Upper lobe of right lung (tissue), 1 donor: Measurements from ENCODE around the gene LRMDA. TPM values are rescaled to one million over a fixed set of nuclear protein-coding genes. Genes with fewer than 3 reads are reported as not detected.

ENCODE experiments used
- ATAC-seq: fragments of 200-7000 bp; cut with Tn5 transposase; one replicate; pipeline ENCODE4 v1.9.1; 2020; ENCODE audit warnings: mild to moderate bottlenecking, moderate library complexity
- DNase-seq: peaks from one replicate; pipeline ENCODE4 v3.0.0-alpha.2; 2020
- H3K27ac ChIP-seq: fragments of 200-600 bp; one replicate; pipeline ENCODE4 v1.8.0; 2022
- H3K27me3 ChIP-seq: fragments of 200-600 bp; one replicate; pipeline ENCODE4 v1.8.0; 2022; ENCODE audit warnings: mild to moderate bottlenecking
- H3K36me3 ChIP-seq: fragments of 200-600 bp; one replicate; pipeline ENCODE4 v1.8.0; 2022
- H3K4me1 ChIP-seq: fragments of 200-600 bp; one replicate; pipeline ENCODE4 v1.8.0; 2022
- H3K4me3 ChIP-seq: fragments of 200-600 bp; one replicate; pipeline ENCODE4 v1.8.0; 2022; ENCODE audit warnings: mild to moderate bottlenecking
- H3K9me3 ChIP-seq: fragments of 200-600 bp; one replicate; pipeline ENCODE4 v1.8.0; 2022
- intact Hi-C: fragments of 100-400 bp; cut with DNase I; formaldehyde crosslinking; loops from one replicate; pipeline ENCODE4 v1.11.0; 2022
- total RNA-seq: library from RNA; stranded (reverse); fragmentation: NEBNext Ultra II Directional; extraction: Animal tissue kit (Norgen Biotek cat#: 25700); gene quantifications from one replicate; pipeline ENCODE4 v1.2.1, GENCODE V29; 2021
- TF ChIP-seq, protein P1 (sequence below): fragments of 200-600 bp; IDR thresholded peaks from one replicate; pipeline ENCODE4 v1.8.0; 2022; ENCODE audit warnings: antibody characterized with exemption
- donor health status: DM: no; HTN: yes; CAD: no; lungs with severe emphysema.

Gene LRMDA
- total RNA-seq, 1 donor from 2014 or later = 20.0 TPM

DNA sequence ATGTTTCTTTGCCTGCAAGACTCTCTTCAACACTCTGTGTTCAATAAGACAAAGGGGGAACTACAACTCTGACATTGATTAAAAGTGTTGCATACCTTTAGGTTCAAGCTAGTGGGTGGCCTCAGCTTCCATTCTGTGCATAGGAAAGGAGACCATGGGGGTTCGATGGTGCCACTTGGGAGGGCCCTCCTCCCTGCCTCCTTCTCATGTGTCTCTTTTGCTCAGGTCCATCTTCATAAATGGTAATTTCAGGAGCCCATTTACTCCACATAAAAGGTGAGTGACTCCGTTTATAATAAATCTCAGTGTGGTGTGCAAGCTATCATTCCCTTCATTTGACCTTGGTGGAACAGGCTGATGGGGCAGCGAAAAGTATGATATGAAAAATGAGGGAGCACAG lies 285.1 kb downstream of the LRMDA start:
- ATAC-seq (no peak), DNase-seq (no peak)
- no peaks in the 10 kb centered on the region for H3K9me3 ChIP-seq
- H3K4me1 ChIP-seq = no peaks in the 10 kb centered on the region
- no peaks in the 10 kb centered on the region for H3K27me3 ChIP-seq
- H3K27ac ChIP-seq = no peak overlapping the region
- TF ChIP-seq, protein P1, sequence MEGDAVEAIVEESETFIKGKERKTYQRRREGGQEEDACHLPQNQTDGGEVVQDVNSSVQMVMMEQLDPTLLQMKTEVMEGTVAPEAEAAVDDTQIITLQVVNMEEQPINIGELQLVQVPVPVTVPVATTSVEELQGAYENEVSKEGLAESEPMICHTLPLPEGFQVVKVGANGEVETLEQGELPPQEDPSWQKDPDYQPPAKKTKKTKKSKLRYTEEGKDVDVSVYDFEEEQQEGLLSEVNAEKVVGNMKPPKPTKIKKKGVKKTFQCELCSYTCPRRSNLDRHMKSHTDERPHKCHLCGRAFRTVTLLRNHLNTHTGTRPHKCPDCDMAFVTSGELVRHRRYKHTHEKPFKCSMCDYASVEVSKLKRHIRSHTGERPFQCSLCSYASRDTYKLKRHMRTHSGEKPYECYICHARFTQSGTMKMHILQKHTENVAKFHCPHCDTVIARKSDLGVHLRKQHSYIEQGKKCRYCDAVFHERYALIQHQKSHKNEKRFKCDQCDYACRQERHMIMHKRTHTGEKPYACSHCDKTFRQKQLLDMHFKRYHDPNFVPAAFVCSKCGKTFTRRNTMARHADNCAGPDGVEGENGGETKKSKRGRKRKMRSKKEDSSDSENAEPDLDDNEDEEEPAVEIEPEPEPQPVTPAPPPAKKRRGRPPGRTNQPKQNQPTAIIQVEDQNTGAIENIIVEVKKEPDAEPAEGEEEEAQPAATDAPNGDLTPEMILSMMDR = no peak
- no peak overlapping the region for H3K4me3 ChIP-seq
- intact Hi-C loops = no loop called here
- no peaks in the 10 kb centered on the region for H3K36me3 ChIP-seq

- no peak for ATAC-seq
- TF ChIP-seq, protein P1 = no peak
- intact Hi-C loops = no loop called here
- no peak for DNase-seq
- Histone ChIP-seq H3K4me3 (no peak overlapping the region), H3K27ac (no peak overlapping the region), H3K36me3 (no peaks in the 10 kb centered on the region), H3K4me1 (no peaks in the 10 kb centered on the region), H3K9me3 (no peaks in the 10 kb centered on the region), H3K27me3 (no peaks in the 10 kb centered on the region)
These were observed 285.9 kb downstream of the LRMDA start for GRCh38 chr10:75717126-75717916.

GRCh38 chr10:75718991-75719390 lies 287.6 kb downstream of the LRMDA start:
- Histone ChIP-seq H3K4me1 (no peaks in the 10 kb centered on the region), H3K27ac (no peak overlapping the region), H3K27me3 (no peaks in the 10 kb centered on the region), H3K9me3 (no peaks in the 10 kb centered on the region), H3K36me3 (no peaks in the 10 kb centered on the region), H3K4me3 (no peak overlapping the region)
- DNase-seq (no peak), ATAC-seq (no peak)
- TF ChIP-seq, protein P1 = no peak
- intact Hi-C loops = no loop called here

DNA sequence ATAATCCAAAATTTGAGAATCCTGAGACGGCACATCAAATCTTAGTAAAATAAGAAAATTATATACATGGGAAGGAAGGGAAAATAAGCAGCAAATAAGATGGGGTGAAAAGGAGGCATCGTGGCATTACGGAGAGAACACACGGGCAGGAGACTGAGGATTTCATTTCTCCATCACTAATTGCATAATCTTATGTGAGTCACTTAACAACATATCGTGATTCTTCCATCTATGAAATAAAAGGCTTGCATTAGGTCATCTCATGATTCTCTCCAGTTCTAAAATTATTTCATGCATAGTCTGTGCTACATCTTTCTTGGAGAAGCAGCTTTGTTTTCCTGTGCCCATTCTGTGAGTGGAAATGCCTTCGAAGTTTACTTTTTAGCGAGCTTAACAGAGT lies 288.7 kb downstream of the LRMDA start:
- ATAC-seq (no peak), DNase-seq (no peak)
- Histone ChIP-seq H3K36me3 (no peaks in the 10 kb centered on the region), H3K27ac (no peak overlapping the region), H3K4me1 (no peaks in the 10 kb centered on the region), H3K27me3 (no peaks in the 10 kb centered on the region), H3K4me3 (no peak overlapping the region), H3K9me3 (no peaks in the 10 kb centered on the region)
- TF ChIP-seq, protein P1 = no peak
- intact Hi-C loops = no loop called here

DNA sequence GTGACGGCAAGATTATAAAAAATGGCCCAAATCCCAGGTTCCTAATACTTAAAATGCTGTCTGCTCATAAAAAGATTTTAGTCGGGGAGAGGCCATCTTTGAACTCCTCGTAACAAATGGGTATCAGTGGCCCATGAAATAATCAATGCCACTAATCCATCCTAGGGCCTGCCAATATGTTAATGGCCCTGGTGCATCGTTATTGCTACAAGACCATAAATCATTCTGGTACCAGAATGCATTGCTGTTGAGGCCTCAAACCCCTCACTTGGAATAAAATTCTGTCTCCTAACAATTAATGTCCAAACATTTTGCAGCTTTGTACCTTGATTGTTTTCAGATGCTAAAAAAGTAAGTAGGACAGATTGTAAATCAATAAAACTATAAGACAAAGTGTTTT lies 290.6 kb downstream of the LRMDA start:
- no peak overlapping the region for H3K4me3 ChIP-seq
- no peak for DNase-seq
- no peak overlapping the region for H3K27ac ChIP-seq
- peaks cover 4% of the 10 kb centered on the region for H3K4me1 ChIP-seq
- no peaks in the 10 kb centered on the region for H3K9me3 ChIP-seq
- no peak for ATAC-seq
- intact Hi-C loops = no loop called here
- H3K27me3 ChIP-seq = no peaks in the 10 kb centered on the region
- no peaks in the 10 kb centered on the region for H3K36me3 ChIP-seq
- TF ChIP-seq, protein P1 = no peak
